Lower leg skin (tissue), 4 donors: ENCODE measurements around the gene SLC9A7. TPM values are rescaled to one million over a fixed set of nuclear protein-coding genes. Genes with fewer than 3 reads are reported as not detected.
"Not testable (repeated sequence)": the region's sequence is repeated elsewhere in the genome, so short reads cannot be mapped to it uniquely, and the experiment has no call there.

Source experiments
- DNase-seq, 2 donors: peaks; one replicate each; pipeline ENCODE4 v3.0.0-alpha.2; 2019; ENCODE audit warnings: low spot score in 2 of 2
- H3K4me3 ChIP-seq: fragments of 200-600 bp; sonication (generic); 2 replicates; pipeline ENCODE4 v1.5.1; 2017; ENCODE audit warnings: mild to moderate bottlenecking, low read depth; ENCODE audit not compliant: poor library complexity, severe bottlenecking
- CTCF ChIP-seq, 3 donors: fragments of 450-650 bp; IDR thresholded peaks; one replicate each; pipeline ENCODE4 v1.5.1; 2016; ENCODE audit warnings: antibody characterized with exemption in 3 of 3, mild to moderate bottlenecking in 3 of 3, moderate library complexity in 2 of 3
- POLR2A ChIP-seq, 2 donors: fragments of 450-650 bp; IDR thresholded peaks; one replicate each; pipeline ENCODE4 v1.6.1; 2016 to 2017; ENCODE audit warnings: antibody characterized with exemption in 2 of 2, mild to moderate bottlenecking in 1 of 2, moderate library complexity in 1 of 2
- WGBS, 2 donors: methylation state at CpG; one replicate each; pipeline ENCODE4 v1.1.5; 2018; 5-methylcytosine and 5-hydroxymethylcytosine counted together
- intact Hi-C: fragments of 100-400 bp; cut with DNase I; formaldehyde crosslinking; loops from one replicate; pipeline ENCODE4 v1.15.0; 2023; ENCODE audit warnings: low total_unique reads
- total RNA-seq, 4 donors: library from RNA; depleted of rRNA; stranded (reverse); fragments of >200 nt; gene quantifications; one replicate each; pipeline ENCODE4 v1.1.0, GENCODE V29; 2016

SLC9A7 gene
- total RNA-seq, 4 donors from 2014 or later, result 3.6 to 10.0 (median 6.8) TPM

DNA sequence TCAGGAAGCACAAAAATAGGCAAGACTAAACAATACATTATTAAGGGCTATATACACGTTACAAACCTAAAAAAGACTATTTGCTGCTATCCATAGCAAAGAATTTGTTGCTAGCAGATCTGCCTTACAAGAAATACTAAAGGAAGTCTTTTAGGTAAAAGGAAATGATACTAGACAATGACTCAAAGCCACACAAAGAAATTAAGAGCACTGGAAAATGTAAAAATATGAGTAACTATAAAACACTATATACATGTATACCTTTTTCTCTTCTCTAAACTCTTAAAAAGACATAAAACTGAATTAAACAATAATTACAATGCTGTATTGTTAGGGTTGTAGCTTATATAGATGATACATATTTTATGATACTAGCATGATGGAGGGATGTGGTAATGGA lies 25.7 kb downstream of the SLC9A7 start:
- no peak for DNase-seq
- TF ChIP-seq CTCF (IDR thresholded peaks at IDR 0.05), result no peak
- no peak for TF ChIP-seq POLR2A (IDR thresholded peaks at IDR 0.05)
- intact Hi-C loops, result no loop called here
- WGBS, 2 donors, result 48 to 50% methylated on average over 1 of the region's 1 CpG
- no peak overlapping the region for H3K4me3 ChIP-seq

- TF ChIP-seq CTCF (IDR thresholded peaks at IDR 0.05) (no peak), POLR2A (IDR thresholded peaks at IDR 0.05) (no peak)
- 52 to 53% methylated on average over 1 of the region's 1 CpG for WGBS, 2 donors
- no peak for DNase-seq
- no peak overlapping the region for H3K4me3 ChIP-seq
- intact Hi-C loops, result no loop called here
These were observed 28.2 kb downstream of the SLC9A7 start for GRCh38 chrX:46730765-46731164.

GRCh38 chrX:46727441-46727840 lies 31.5 kb downstream of the SLC9A7 start:
- WGBS, 2 donors, result 78 to 83% methylated on average over 5 of the region's 5 CpGs
- no peak overlapping the region for H3K4me3 ChIP-seq
- DNase-seq, result no peak
- intact Hi-C loops, result no loop called here
- TF ChIP-seq CTCF (IDR thresholded peaks at IDR 0.05) (no peak), POLR2A (IDR thresholded peaks at IDR 0.05) (no peak)

DNA sequence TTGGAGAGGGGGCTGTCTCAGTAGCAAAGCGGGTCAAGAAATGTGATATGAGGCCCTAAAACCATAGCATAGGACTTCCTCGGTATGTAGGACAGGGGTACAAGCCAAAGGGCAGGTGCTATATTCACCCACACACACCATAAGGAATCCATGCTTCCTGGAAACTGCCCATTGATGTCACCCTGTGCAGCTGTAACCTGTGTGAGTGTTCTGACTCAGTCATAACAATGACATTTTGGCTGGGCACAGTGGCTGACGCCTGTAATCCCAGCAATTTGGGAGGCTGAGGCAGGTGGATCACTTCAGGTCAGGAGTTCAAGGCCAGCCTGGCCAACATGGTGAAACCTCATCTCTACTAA lies 35.4 kb downstream of the SLC9A7 start:
- 73 to 91% methylated on average over 3 of the region's 3 CpGs for WGBS, 2 donors
- intact Hi-C loops, H3K4me3 ChIP-seq, DNase-seq: not testable (repeated sequence)

DNA sequence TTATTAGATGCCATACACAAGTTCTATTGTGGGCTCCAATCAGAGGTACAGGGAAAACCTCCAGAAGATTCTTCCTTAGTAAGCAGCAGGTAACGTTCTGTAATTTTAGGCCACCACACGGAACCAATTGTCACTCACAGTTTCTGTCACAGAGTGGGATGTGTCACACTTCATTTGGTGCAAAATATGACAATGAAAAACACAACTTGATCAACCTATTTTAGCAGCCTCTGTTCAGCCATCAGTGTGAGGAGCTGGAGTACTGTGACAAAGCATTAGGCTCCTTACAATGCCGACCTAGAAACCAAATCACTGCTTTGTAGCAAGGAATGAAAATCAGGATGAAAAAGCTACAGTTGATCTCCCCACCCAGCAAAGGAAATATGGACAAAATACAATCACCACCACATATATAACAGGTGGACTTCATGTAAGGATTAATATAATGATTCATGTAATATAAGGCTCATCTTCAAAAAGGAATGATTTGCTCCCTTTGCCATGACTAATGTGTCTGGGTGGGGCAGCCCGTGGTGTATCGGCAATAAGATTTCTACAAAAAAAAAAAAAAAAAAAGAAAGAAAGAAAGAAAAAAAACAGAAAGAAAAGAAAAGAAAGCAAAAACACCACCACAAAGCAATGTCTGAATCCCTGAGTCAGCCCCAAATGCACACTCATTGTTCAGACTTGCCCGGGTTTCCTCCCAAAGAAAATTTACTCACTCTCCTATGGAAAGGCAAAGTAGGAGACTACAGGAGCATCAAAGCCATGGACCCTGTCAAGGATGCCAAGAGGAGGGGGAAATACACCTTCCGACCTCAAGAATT lies 36.0 kb downstream of the SLC9A7 start:
- no peak for TF ChIP-seq CTCF (IDR thresholded peaks at IDR 0.05)
- WGBS, 2 donors, result 67 to 68% methylated on average over 7 of the region's 7 CpGs
- no peak for DNase-seq
- H3K4me3 ChIP-seq, result no peak overlapping the region
- intact Hi-C loops, result no loop called here

GRCh38 chrX:46716796-46717195 lies 42.1 kb downstream of the SLC9A7 start:
- DNase-seq, result no peak
- no peak for TF ChIP-seq POLR2A (IDR thresholded peaks at IDR 0.05)
- TF ChIP-seq CTCF (IDR thresholded peaks at IDR 0.05), result no peak
- intact Hi-C loops, result no loop called here
- WGBS, 2 donors, result 73 to 74% methylated on average over 3 of the region's 3 CpGs
- H3K4me3 ChIP-seq, result no peak overlapping the region
